GM23338 (cell line): ENCODE measurements around the gene XG.

Source experiments
- CREB1 ChIP-seq: fragments of 250-450 bp; sonication (Bioruptor Pico); IDR thresholded peaks from 2 replicates; pipeline ENCODE4 v1.5.0; 2020; ENCODE audit warnings: low read depth, mild to moderate bottlenecking, moderate library complexity
- ETS1 ChIP-seq: IDR thresholded peaks from 2 replicates; pipeline ENCODE4 v1.6.1; 2016; ENCODE audit warnings: antibody characterized with exemption
- EZH2 ChIP-seq: fragments of 200-600 bp; sonication (generic); IDR thresholded peaks from one replicate; pipeline ENCODE4 v1.8.0; 2017; ENCODE audit warnings: antibody characterized with exemption, mild to moderate bottlenecking, low read depth; ENCODE audit not compliant: unreplicated experiment
- EZH2phosphoT487 ChIP-seq: fragments of 200-600 bp; sonication (generic); IDR thresholded peaks from one replicate; pipeline ENCODE4 v1.8.1; 2018; ENCODE audit warnings: antibody characterized with exemption; ENCODE audit not compliant: unreplicated experiment
- JUNB ChIP-seq: IDR thresholded peaks from one replicate; pipeline ENCODE4 v1.6.1; 2016; ENCODE audit warnings: antibody characterized with exemption; ENCODE audit not compliant: unreplicated experiment
- NANOG ChIP-seq: IDR thresholded peaks from 2 replicates; pipeline ENCODE4 v1.6.1; 2016; ENCODE audit warnings: antibody characterized with exemption, borderline replicate concordance
- POLR2AphosphoS5 ChIP-seq: IDR thresholded peaks from 2 replicates; pipeline ENCODE4 v1.6.1; 2016; ENCODE audit warnings: antibody characterized with exemption, low read depth
- REST ChIP-seq: IDR thresholded peaks from one replicate; pipeline ENCODE4 v1.6.1; 2018; ENCODE audit warnings: antibody characterized with exemption; ENCODE audit not compliant: unreplicated experiment
- STAT1 ChIP-seq: IDR thresholded peaks from one replicate; pipeline ENCODE4 v1.6.1; 2016; ENCODE audit warnings: antibody characterized with exemption; ENCODE audit not compliant: unreplicated experiment
- ZNF331 ChIP-seq: fragments of 250-450 bp; sonication (Bioruptor Pico); IDR thresholded peaks from 2 replicates; pipeline ENCODE4 v1.5.0; 2020; ENCODE audit warnings: low read depth, mild to moderate bottlenecking, moderate library complexity
- TF ChIP-seq, protein P1 (sequence below), 2 experiments: fragments of 200-600 bp in 1 of 2; sonication (generic) in 1 of 2; conservative IDR thresholded peaks; 2 replicates each; pipeline versions ENCODE4 v1.5.1 to v1.6.1; 2016 to 2017; ENCODE audit warnings: antibody characterized with exemption in 2 of 2, low read depth in 2 of 2, mild to moderate bottlenecking in 2 of 2, moderate library complexity in 1 of 2
- TF ChIP-seq, protein P2 (sequence below): fragments of 250-450 bp; sonication (Bioruptor Pico); IDR thresholded peaks from 2 replicates; pipeline ENCODE4 v1.5.0; 2020; ENCODE audit warnings: mild to moderate bottlenecking, moderate library complexity

DNA sequence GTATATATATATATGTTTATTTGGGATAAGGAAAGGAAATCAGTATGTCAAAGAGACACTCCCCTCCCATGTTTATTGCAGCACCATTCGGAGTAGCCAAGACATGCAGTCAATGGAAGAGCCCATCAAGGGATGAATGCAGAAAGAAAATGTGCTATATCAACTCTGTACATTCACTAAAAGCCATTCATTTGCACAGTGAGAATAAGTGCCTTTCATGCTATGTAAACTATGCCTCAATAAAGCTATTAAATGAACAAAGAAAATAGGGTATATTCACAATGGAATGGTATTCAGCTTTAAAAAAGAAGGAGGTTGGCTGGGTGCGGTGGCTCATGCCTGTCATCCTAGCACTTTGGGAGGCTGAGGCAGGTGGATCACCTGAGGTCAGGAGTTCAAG is 40.4 kb upstream of the XG start:
- TF ChIP-seq, protein P1, sequence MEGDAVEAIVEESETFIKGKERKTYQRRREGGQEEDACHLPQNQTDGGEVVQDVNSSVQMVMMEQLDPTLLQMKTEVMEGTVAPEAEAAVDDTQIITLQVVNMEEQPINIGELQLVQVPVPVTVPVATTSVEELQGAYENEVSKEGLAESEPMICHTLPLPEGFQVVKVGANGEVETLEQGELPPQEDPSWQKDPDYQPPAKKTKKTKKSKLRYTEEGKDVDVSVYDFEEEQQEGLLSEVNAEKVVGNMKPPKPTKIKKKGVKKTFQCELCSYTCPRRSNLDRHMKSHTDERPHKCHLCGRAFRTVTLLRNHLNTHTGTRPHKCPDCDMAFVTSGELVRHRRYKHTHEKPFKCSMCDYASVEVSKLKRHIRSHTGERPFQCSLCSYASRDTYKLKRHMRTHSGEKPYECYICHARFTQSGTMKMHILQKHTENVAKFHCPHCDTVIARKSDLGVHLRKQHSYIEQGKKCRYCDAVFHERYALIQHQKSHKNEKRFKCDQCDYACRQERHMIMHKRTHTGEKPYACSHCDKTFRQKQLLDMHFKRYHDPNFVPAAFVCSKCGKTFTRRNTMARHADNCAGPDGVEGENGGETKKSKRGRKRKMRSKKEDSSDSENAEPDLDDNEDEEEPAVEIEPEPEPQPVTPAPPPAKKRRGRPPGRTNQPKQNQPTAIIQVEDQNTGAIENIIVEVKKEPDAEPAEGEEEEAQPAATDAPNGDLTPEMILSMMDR (conservative IDR thresholded peaks at IDR 0.05; ENCODE audit: low read depth in 2 of 2), result no peak
- TF ChIP-seq EZH2phosphoT487 (no peak), CREB1 (CRISPR knock-in tag) (no peak), REST (no peak), POLR2AphosphoS5 (no peak), EZH2 (no peak), STAT1 (no peak), NANOG (no peak), JUNB (no peak), ETS1 (no peak), ZNF331 (no peak)
- TF ChIP-seq, protein P2, sequence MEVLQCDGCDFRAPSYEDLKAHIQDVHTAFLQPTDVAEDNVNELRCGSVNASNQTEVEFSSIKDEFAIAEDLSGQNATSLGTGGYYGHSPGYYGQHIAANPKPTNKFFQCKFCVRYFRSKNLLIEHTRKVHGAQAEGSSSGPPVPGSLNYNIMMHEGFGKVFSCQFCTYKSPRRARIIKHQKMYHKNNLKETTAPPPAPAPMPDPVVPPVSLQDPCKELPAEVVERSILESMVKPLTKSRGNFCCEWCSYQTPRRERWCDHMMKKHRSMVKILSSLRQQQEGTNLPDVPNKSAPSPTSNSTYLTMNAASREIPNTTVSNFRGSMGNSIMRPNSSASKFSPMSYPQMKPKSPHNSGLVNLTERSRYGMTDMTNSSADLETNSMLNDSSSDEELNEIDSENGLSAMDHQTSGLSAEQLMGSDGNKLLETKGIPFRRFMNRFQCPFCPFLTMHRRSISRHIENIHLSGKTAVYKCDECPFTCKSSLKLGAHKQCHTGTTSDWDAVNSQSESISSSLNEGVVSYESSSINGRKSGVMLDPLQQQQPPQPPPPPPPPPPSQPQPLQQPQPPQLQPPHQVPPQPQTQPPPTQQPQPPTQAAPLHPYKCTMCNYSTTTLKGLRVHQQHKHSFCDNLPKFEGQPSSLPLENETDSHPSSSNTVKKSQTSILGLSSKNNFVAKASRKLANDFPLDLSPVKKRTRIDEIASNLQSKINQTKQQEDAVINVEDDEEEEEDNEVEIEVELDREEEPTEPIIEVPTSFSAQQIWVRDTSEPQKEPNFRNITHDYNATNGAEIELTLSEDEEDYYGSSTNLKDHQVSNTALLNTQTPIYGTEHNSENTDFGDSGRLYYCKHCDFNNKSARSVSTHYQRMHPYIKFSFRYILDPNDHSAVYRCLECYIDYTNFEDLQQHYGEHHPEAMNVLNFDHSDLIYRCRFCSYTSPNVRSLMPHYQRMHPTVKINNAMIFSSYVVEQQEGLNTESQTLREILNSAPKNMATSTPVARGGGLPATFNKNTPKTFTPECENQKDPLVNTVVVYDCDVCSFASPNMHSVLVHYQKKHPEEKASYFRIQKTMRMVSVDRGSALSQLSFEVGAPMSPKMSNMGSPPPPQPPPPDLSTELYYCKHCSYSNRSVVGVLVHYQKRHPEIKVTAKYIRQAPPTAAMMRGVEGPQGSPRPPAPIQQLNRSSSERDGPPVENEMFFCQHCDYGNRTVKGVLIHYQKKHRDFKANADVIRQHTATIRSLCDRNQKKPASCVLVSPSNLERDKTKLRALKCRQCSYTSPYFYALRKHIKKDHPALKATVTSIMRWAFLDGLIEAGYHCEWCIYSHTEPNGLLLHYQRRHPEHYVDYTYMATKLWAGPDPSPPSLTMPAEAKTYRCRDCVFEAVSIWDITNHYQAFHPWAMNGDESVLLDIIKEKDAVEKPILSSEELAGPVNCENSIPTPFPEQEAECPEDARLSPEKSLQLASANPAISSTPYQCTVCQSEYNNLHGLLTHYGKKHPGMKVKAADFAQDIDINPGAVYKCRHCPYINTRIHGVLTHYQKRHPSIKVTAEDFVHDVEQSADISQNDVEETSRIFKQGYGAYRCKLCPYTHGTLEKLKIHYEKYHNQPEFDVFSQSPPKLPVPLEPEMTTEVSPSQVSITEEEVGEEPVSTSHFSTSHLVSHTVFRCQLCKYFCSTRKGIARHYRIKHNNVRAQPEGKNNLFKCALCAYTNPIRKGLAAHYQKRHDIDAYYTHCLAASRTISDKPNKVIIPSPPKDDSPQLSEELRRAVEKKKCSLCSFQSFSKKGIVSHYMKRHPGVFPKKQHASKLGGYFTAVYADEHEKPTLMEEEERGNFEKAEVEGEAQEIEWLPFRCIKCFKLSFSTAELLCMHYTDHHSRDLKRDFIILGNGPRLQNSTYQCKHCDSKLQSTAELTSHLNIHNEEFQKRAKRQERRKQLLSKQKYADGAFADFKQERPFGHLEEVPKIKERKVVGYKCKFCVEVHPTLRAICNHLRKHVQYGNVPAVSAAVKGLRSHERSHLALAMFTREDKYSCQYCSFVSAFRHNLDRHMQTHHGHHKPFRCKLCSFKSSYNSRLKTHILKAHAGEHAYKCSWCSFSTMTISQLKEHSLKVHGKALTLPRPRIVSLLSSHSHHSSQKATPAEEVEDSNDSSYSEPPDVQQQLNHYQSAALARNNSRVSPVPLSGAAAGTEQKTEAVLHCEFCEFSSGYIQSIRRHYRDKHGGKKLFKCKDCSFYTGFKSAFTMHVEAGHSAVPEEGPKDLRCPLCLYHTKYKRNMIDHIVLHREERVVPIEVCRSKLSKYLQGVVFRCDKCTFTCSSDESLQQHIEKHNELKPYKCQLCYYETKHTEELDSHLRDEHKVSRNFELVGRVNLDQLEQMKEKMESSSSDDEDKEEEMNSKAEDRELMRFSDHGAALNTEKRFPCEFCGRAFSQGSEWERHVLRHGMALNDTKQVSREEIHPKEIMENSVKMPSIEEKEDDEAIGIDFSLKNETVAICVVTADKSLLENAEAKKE (CRISPR knock-in tag), result no peak
